Measurements from ENCODE around the gene CHMP1B. TPM values are rescaled to one million over a fixed set of nuclear protein-coding genes. Genes with fewer than 3 reads are reported as not detected.
A peak's percentile ranks its signal among the peaks of the same experiment; 100 is the strongest.

CHMP1B gene
- 27.1 TPM for total RNA-seq

GRCh38 chr18:11851146-11851805 is at the start of gene CHMP1B:
Gene CHMP1B, plus strand, starts transcription at chr18:11851413. Its CDS starts 99 bp downstream, at chr18:11851512.
- ATAC-seq: peak; percentile 99
- DNase-seq (ENCODE audit: low spot score): peak; percentile 99
- intact Hi-C loops (cut with DNase I): no loop called here

- intact Hi-C loops (cut with DNase I): no loop called here
- DNase-seq (ENCODE audit: low spot score) (no peak), ATAC-seq (no peak)
Observed at GRCh38 chr18:11801573-11801972, 49.6 kb upstream of the CHMP1B start.

GRCh38 chr18:11802158-11802557 is 49.1 kb upstream of the CHMP1B start:
- intact Hi-C loops (cut with DNase I): no loop called here
- ATAC-seq (no peak), DNase-seq (ENCODE audit: low spot score) (no peak)

- intact Hi-C loops (cut with DNase I): no loop called here
- no peak for ATAC-seq
- DNase-seq (ENCODE audit: low spot score): no peak
Observed at GRCh38 chr18:11802586-11802985, 48.6 kb upstream of the CHMP1B start.

- DNase-seq (ENCODE audit: low spot score) (no peak), ATAC-seq (no peak)
- intact Hi-C loops (cut with DNase I): no loop called here
Observed at GRCh38 chr18:11807233-11807632, 44.0 kb upstream of the CHMP1B start.

GRCh38 chr18:11808001-11808855 is 43.0 kb upstream of the CHMP1B start:
- intact Hi-C loops (cut with DNase I): no loop called here
- ATAC-seq (no peak), DNase-seq (ENCODE audit: low spot score) (no peak)

GRCh38 chr18:11809895-11810294 is 41.3 kb upstream of the CHMP1B start:
- no peak for ATAC-seq
- no peak for DNase-seq (ENCODE audit: low spot score)
- intact Hi-C loops (cut with DNase I): no loop called here

- intact Hi-C loops (cut with DNase I): no loop called here
- DNase-seq (ENCODE audit: low spot score): no peak
- no peak for ATAC-seq
Observed at GRCh38 chr18:11810379-11810778, 40.8 kb upstream of the CHMP1B start.

- no peak for ATAC-seq
- DNase-seq (ENCODE audit: low spot score): no peak
- intact Hi-C loops (cut with DNase I): no loop called here
Observed at GRCh38 chr18:11811009-11811408, 40.2 kb upstream of the CHMP1B start.

GRCh38 chr18:11817229-11817628 is 34.0 kb upstream of the CHMP1B start:
- intact Hi-C loops (cut with DNase I): no loop called here
- ATAC-seq: no peak
- DNase-seq (ENCODE audit: low spot score): no peak

- DNase-seq (ENCODE audit: low spot score) (no peak), ATAC-seq (no peak)
- intact Hi-C loops (cut with DNase I): no loop called here
Observed at GRCh38 chr18:11818486-11819203, 32.6 kb upstream of the CHMP1B start.

GRCh38 chr18:11819938-11820337 is 31.3 kb upstream of the CHMP1B start:
- DNase-seq (ENCODE audit: low spot score): no peak
- intact Hi-C loops (cut with DNase I): loop anchor here (5.0 kb wide), 1 partner anchor 412 kb away; no protein-coding TSS in a partner anchor
- no peak for ATAC-seq

- ATAC-seq (no peak), DNase-seq (ENCODE audit: low spot score) (no peak)
- intact Hi-C loops (cut with DNase I): loop anchor here (5.0 kb wide), 1 partner anchor 412 kb away; no protein-coding TSS in a partner anchor
Observed at GRCh38 chr18:11820697-11821096, 30.5 kb upstream of the CHMP1B start.

- intact Hi-C loops (cut with DNase I): loop anchor here (5.0 kb wide), 1 partner anchor 411 kb away; no protein-coding TSS in a partner anchor
- ATAC-seq (no peak), DNase-seq (ENCODE audit: low spot score) (no peak)
Observed at GRCh38 chr18:11821208-11821607, 30.0 kb upstream of the CHMP1B start.

- ATAC-seq (no peak), DNase-seq (ENCODE audit: low spot score) (no peak)
- intact Hi-C loops (cut with DNase I): loop anchor here (5.0 kb wide), 1 partner anchor 411 kb away; no protein-coding TSS in a partner anchor
Observed at GRCh38 chr18:11821643-11822237, 29.5 kb upstream of the CHMP1B start.

- intact Hi-C loops (cut with DNase I): loop anchor here (5.0 kb wide), 1 partner anchor 409 kb away; no protein-coding TSS in a partner anchor
- DNase-seq (ENCODE audit: low spot score) (no peak), ATAC-seq (no peak)
Observed at GRCh38 chr18:11823545-11823944, 27.7 kb upstream of the CHMP1B start.

- intact Hi-C loops (cut with DNase I): no loop called here
- ATAC-seq (no peak), DNase-seq (ENCODE audit: low spot score) (no peak)
Observed at GRCh38 chr18:11826836-11827235, 24.4 kb upstream of the CHMP1B start.

GRCh38 chr18:11828786-11829432 is 22.3 kb upstream of the CHMP1B start:
- intact Hi-C loops (cut with DNase I): no loop called here

GRCh38 chr18:11830585-11830984 is 20.6 kb upstream of the CHMP1B start:
- intact Hi-C loops (cut with DNase I): no loop called here
- no peak for ATAC-seq
- no peak for DNase-seq (ENCODE audit: low spot score)

More at GRCh38 chr18:11828786-11829432, 22.3 kb upstream of the CHMP1B start:
- DNase-seq (ENCODE audit: low spot score) (no peak), ATAC-seq (no peak)
